ENCODE results near the gene GNA15. TPM values are rescaled to one million over a fixed set of nuclear protein-coding genes. Genes with fewer than 3 reads are reported as not detected.

GNA15 gene
- total and polyA plus RNA-seq, 2 donors (not counting 3 experiments of a cell fraction or from before 2014, with no cell fraction given), result 0.17 TPM; not detected in 1

DNA sequence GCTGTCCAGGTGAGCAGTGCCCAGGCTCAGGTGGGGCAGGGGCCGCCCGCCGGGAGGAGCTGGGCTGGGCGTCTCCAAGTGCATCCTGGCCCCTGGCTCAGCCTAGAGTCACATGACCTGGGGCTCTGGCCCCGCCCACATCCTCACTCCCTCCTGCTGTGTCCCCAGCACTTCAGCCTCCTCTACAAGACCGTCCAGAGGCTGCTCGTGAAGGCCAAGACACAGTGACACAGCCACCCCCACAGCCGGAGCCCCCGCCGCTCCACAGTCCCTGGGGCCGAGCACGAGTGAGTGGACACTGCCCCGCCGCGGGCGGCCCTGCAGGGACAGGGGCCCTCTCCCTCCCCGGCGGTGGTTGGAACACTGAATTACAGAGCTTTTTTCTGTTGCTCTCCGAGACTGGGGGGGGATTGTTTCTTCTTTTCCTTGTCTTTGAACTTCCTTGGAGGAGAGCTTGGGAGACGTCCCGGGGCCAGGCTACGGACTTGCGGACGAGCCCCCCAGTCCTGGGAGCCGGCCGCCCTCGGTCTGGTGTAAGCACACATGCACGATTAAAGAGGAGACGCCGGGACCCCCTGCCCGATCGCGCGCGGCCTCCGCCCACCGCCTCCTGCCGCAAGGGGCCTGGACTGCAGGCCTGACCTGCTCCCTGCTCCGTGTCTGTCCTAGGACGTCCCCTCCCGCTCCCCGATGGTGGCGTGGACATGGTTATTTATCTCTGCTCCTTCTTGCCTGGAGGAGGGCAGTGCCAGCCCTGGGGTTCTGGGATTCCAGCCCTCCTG, 71.8 kb downstream of the GNA15 start:
- ChIA-PET CTCF (interaction anchor here (1.2 kb wide), 1 partner anchor 131 kb away, joined by 3 read pairs; no protein-coding TSS in a partner anchor), POLR2A (no interaction called here)
- peaks cover 0 to 26% of the 10 kb centered on the region in 2 experiments for H3K36me3 ChIP-seq (ENCODE audit: control insufficient read depth in 2 of 2, extremely low read depth in 1 of 2, insufficient read depth in 2 of 2, low read length in 2 of 2)
- H3K9ac ChIP-seq (replicated peaks; ENCODE audit: extremely low read depth, insufficient read depth, low read length), result no peak overlapping the region
- dilution Hi-C loops (cut with MboI; ENCODE audit: extremely low pct_ligation_motif_present, low sequenced_read_pairs), result no loop called here
- no peak overlapping the region for H3K4me3 ChIP-seq (replicated peaks in 1 of 3; ENCODE audit: insufficient read depth in 1 of 3, low read depth in 1 of 3, low read length in 3 of 3)
- no peaks in the 10 kb centered on the region for H3K27me3 ChIP-seq (ENCODE audit: control insufficient read depth in 2 of 2, insufficient read depth in 2 of 2, low read length in 2 of 2)
- no peak overlapping the region for H2AFZ ChIP-seq (ENCODE audit: low read depth, low read length)
- FAIRE-seq (no peak), DNase-seq (ENCODE audit: low read depth, low spot score) (no peak)
- no peak overlapping the region for H3K4me2 ChIP-seq (ENCODE audit: insufficient read depth, low read length)
- no peaks in the 10 kb centered on the region for H3K9me3 ChIP-seq (replicated peaks; ENCODE audit: control insufficient read depth, insufficient read depth, low read length)
- no peaks in the 10 kb centered on the region for H3K9me1 ChIP-seq (replicated peaks; ENCODE audit: control insufficient read depth, extremely low read depth, insufficient read depth, low read length)
- no peaks in the 10 kb centered on the region for H4K20me1 ChIP-seq (replicated peaks; ENCODE audit: control insufficient read depth, extremely low read depth, insufficient read depth, low read length)
- TF ChIP-seq FOS (IDR thresholded peaks at IDR 0.05; ENCODE audit: borderline replicate concordance, insufficient read depth, low read length) (no peak), CTCF (IDR thresholded peaks at IDR 0.05; ENCODE audit: extremely low read depth in 1 of 2, insufficient read depth in 1 of 2, low read depth in 1 of 2, low read length in 2 of 2) (no peak), EZH2 (IDR thresholded peaks at IDR 0.05; ENCODE audit: borderline replicate concordance, low read depth, low read length, severe bottlenecking) (no peak), MYC (IDR thresholded peaks at IDR 0.05; ENCODE audit: low read depth, low read length) (no peak), MAX (IDR thresholded peaks at IDR 0.05; ENCODE audit: insufficient read depth, insufficient read length) (no peak), JUN (IDR thresholded peaks at IDR 0.05; ENCODE audit: borderline replicate concordance, insufficient read depth, insufficient read length, low read depth) (no peak), POLR2A (IDR thresholded peaks at IDR 0.05; ENCODE audit: low read depth, low read length) (no peak), POLR2AphosphoS5 (IDR thresholded peaks at IDR 0.05; ENCODE audit: insufficient read depth, low read depth, low read length) (no peak), GATA2 (IDR thresholded peaks at IDR 0.05; ENCODE audit: insufficient read depth, insufficient read length, low read depth, low read length) (no peak)
- no peak overlapping the region for H3K27ac ChIP-seq (ENCODE audit: insufficient read depth, low read depth, low read length)
- intact Hi-C loops (cut with micrococcal nuclease), result no loop called here
- H3K79me2 ChIP-seq (ENCODE audit: control insufficient read depth, insufficient read depth, low read length), result no peaks in the 10 kb centered on the region
- BruUV-seq (replicated peaks), result no TSS peak
- no peaks in the 10 kb centered on the region for H3K4me1 ChIP-seq (ENCODE audit: control insufficient read depth, extremely low read depth, insufficient read depth, low read length)

All from endothelial cell of umbilical vein (primary cell).